Ovary (tissue), 3 donors: ENCODE results near the gene PIEZO1.

Source experiments
- CTCF ChIP-seq, 3 donors: fragments of 450-650 bp in 2 of 3; fragments of 200-600 bp in 1 of 3; IDR thresholded peaks; one replicate each; pipeline versions ENCODE4 v1.5.1 to v1.8.0; 2016 to 2022; ENCODE audit warnings: antibody characterized with exemption in 3 of 3, mild to moderate bottlenecking in 1 of 3
- EP300 ChIP-seq: sonication (generic); formaldehyde crosslinking; IDR thresholded peaks from one replicate; pipeline ENCODE4 v1.6.1; 2017; ENCODE audit warnings: antibody characterized with exemption
- POLR2A ChIP-seq: fragments of 450-650 bp; IDR thresholded peaks from one replicate; pipeline ENCODE4 v1.6.1; 2017; ENCODE audit warnings: antibody characterized with exemption, mild to moderate bottlenecking, moderate library complexity
- donor health status: DM: no; HTN: no; CAD: no.

DNA sequence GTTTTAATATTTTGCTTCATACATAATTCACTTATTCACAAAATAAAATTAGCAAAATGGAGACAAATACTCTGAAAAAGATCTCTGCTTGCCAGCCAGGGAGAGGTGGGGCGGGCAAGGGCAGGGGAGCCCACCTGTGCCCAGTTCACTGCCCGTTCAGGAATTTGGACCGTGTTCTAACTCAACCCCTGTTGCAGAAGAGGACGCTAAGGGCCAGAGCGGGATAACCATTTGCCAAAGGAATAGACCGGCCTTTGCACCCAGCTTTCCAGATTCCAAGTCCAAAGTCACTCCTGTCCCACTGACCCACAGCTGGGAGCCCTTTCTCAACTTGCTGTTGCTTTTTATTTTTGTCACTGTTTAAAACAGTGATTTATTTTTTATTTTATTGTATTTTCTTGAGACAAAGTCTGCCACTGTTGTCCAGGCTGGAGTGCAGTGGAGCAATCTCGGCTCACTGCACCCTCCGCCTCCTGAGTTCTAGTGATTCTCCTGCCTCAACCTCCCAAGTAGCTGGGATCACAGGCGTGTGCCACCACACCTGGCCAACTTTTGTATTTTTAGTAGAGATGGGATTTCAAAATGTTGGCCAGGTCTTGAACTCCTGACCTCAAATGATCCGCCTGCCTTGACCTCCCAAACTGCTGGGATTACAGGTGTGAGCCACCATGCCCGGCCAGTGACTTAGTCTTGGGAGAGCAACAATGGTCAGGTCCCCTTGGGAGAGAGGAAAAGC, 2.7 kb upstream of the PIEZO1 start:
- TF ChIP-seq POLR2A (no peak), CTCF (IDR thresholded peaks at IDR 0.05) (no peak), EP300 (no peak)
